GM19397 (cell line): ENCODE results near the gene CFAP74.

Source experiments
- ATAC-seq: cut with Tn5 transposase; IDR thresholded peaks from one replicate; pipeline ENCODE4 v1.9.1; 2021; ENCODE audit warnings: mild to moderate bottlenecking, moderate library complexity; ENCODE audit not compliant: unreplicated experiment

Gene CFAP74

GRCh38 chr1:2003541-2004131, at the start of gene CFAP74:
Gene CFAP74 (minus strand): TSS chr1:2003786. CDS start chr1:1990956, 12,830 bp downstream.
- ATAC-seq = no peak

GRCh38 chr1:2053217-2053616, 49.6 kb upstream of the CFAP74 start:
- no peak for ATAC-seq

GRCh38 chr1:2052756-2053155, 49.2 kb upstream of the CFAP74 start:
- ATAC-seq = no peak

- no peak for ATAC-seq
Observed at GRCh38 chr1:2052054-2052679, 48.6 kb upstream of the CFAP74 start.

GRCh38 chr1:2050793-2051682, 47.5 kb upstream of the CFAP74 start:
- ATAC-seq = no peak

- no peak for ATAC-seq
Observed at GRCh38 chr1:2050461-2050792, 46.8 kb upstream of the CFAP74 start.

GRCh38 chr1:2049718-2050431, 46.3 kb upstream of the CFAP74 start, which contains the start of gene PRKCZ:
Gene PRKCZ (plus strand): TSS chr1:2050411. CDS start chr1:2050631, 220 bp downstream.
- ATAC-seq = no peak

- no peak for ATAC-seq
Observed at GRCh38 chr1:2049225-2049717, 45.7 kb upstream of the CFAP74 start.

- ATAC-seq = no peak
Observed at GRCh38 chr1:2047749-2048729, 44.5 kb upstream of the CFAP74 start.

- no peak for ATAC-seq
Observed at GRCh38 chr1:2046953-2047748, 43.6 kb upstream of the CFAP74 start.

GRCh38 chr1:2046174-2046917, 42.8 kb upstream of the CFAP74 start:
- no peak for ATAC-seq

- no peak for ATAC-seq
Observed at GRCh38 chr1:2045468-2046173, 42.0 kb upstream of the CFAP74 start.

- ATAC-seq = no peak
Observed at GRCh38 chr1:2044510-2045319, 41.1 kb upstream of the CFAP74 start.

GRCh38 chr1:2043886-2044285, 40.3 kb upstream of the CFAP74 start:
- no peak for ATAC-seq

GRCh38 chr1:2042830-2043773, 39.5 kb upstream of the CFAP74 start:
- ATAC-seq = no peak

- no peak for ATAC-seq
Observed at GRCh38 chr1:2041887-2042286, 38.3 kb upstream of the CFAP74 start.
